ENCODE measurements around the gene CD276. TPM values are rescaled to one million over a fixed set of nuclear protein-coding genes. Genes with fewer than 3 reads are reported as not detected.

Gene CD276
- 119 and 158 TPM in 2 replicates for total RNA-seq

GRCh38 chr15:73683777-73684580, at the start of gene CD276:
TSS of gene CD276 (plus strand) at chr15:73684383. CDS start at chr15:73699640, 15,257 bp downstream.

GRCh38 chr15:73753250-73754130, 69.3 kb downstream of the CD276 start, which contains the start of gene INSYN1:
TSS of gene INSYN1 (minus strand) at chr15:73753351. CDS start at chr15:73751130, 2,221 bp downstream.

Other genes with a start within 250 kb of the CD276 start
- gene REC114, start 241.2 kb upstream of the CD276 start, total RNA-seq: not detected in 2 replicates
- gene NPTN, start 51.0 kb upstream of the CD276 start, total RNA-seq: 210 and 223 TPM in 2 replicates
- 3.0 and 5.2 TPM in 2 replicates for gene INSYN1, start 69.0 kb downstream of the CD276 start, total RNA-seq
- gene TBC1D21, start 189.2 kb downstream of the CD276 start, total RNA-seq: not detected in 2 replicates
- 186 and 204 TPM in 2 replicates for gene LOXL1, start 242.1 kb downstream of the CD276 start, total RNA-seq